Measurements from ENCODE around the gene KRT12.

KRT12 gene

GRCh38 chr17:40812639-40813038, 54.4 kb downstream of the KRT12 start:
- DNase-seq, result no peak
